Measurements from ENCODE around the gene RNASE1.
A peak's percentile ranks its signal among the peaks of the same experiment; 100 is the strongest.

GRCh38 chr14:20757965-20758364 is 44.7 kb downstream of the RNASE1 start:
- TF ChIP-seq CTCF (IDR thresholded peaks at IDR 0.05) (peak; percentile 46), EZH2 (IDR thresholded peaks at IDR 0.05; ENCODE audit: borderline replicate concordance, insufficient read depth, low read depth, low read length, poor library complexity, severe bottlenecking) (no peak)

Data from B cell (primary cell).